Inflammatory macrophage treated with lipopolysaccharide for 4 hours (primary cell): ENCODE measurements around the gene RNF40.

ENCODE experiments used
- DNase-seq: peaks from one replicate; pipeline ENCODE4 v3.0.0-alpha.2; 2020

RNF40 gene

GRCh38 chr16:30821891-30822290 lies 59.8 kb downstream of the RNF40 start:
- DNase-seq, result no peak
